Measurements from ENCODE around the gene KAT14.
"Not testable (repeated sequence)": the region's sequence is repeated elsewhere in the genome, so short reads cannot be mapped to it uniquely, and the experiment has no call there.

KAT14 gene

GRCh38 chr20:18224968-18225568 is 87.4 kb downstream of the KAT14 start:
- peak; percentile 38 for DNase-seq (ENCODE audit: low read depth)

GRCh38 chr20:18225632-18226031 is 88.0 kb downstream of the KAT14 start:
- DNase-seq (ENCODE audit: low read depth) = peak; percentile 1

- not testable (repeated sequence) for DNase-seq (ENCODE audit: low read depth)
These were observed 89.1 kb downstream of the KAT14 start for GRCh38 chr20:18226741-18227140.

GRCh38 chr20:18233408-18233943 is 95.8 kb downstream of the KAT14 start:
- no peak for DNase-seq (ENCODE audit: low read depth)

All from amniotic epithelial cell (primary cell).